Measurements from ENCODE around the gene DLGAP1.

DLGAP1 gene

GRCh38 chr18:3889121-3889520 is 566.0 kb downstream of the DLGAP1 start:
- no peak for TF ChIP-seq CTCF (IDR thresholded peaks at IDR 0.05; ENCODE audit: low read depth, low read length)
- H3K4me3 ChIP-seq (replicated peaks in 1 of 2; ENCODE audit: low read depth in 2 of 2, low read length in 2 of 2) = no peak overlapping the region
- peak in 1 of 2 donors; percentile 24 for DNase-seq (ENCODE audit: low read depth in 2 of 2)

DNA sequence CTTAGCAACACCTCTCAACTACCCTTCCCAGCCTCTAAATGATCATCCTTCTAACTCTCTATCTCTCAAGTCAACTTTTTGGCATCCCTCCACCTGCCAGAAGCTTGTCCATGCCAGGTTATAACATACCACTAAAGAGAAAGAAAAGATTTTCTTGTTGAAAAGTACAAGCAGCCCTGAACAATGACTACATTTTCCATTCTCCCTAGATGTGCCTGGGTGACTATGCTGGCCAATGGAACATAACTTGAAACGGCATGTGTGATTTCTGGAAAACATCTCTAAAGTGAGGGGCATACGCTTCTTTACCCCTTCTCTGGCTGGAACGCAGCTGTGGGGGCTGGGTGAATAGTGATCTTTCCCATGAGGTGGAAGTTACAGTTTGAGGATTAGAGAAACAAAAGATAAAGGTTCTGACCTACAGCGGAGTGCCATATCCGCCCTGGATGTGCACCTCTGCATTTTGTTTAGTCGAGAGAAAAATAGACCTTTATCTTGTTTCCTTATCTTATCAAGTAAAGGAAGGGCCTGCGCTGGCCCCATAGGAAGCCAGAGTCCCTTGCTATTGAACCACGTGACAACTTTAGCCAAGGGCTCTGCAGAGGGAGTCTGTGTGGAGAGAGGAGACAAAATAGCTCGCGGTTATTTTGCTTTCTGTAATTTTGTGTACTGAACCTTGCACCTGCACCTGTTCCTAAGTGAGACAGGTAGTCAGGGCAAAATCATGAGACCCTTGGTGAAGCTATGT is 568.4 kb downstream of the DLGAP1 start:
- H3K4me3 ChIP-seq (replicated peaks in 1 of 2; ENCODE audit: low read depth in 2 of 2, low read length in 2 of 2) = no peak overlapping the region
- DNase-seq (ENCODE audit: low read depth in 2 of 2) = no peak
- no peak for TF ChIP-seq CTCF (IDR thresholded peaks at IDR 0.05; ENCODE audit: low read depth, low read length)

- no peak overlapping the region for H3K4me3 ChIP-seq (replicated peaks in 1 of 2; ENCODE audit: low read depth in 2 of 2, low read length in 2 of 2)
- TF ChIP-seq CTCF (IDR thresholded peaks at IDR 0.05; ENCODE audit: low read depth, low read length) = peak; percentile 22
- DNase-seq (ENCODE audit: low read depth in 2 of 2) = no peak
Measured at GRCh38 chr18:3885209-3885792, 569.8 kb downstream of the DLGAP1 start.

DNA sequence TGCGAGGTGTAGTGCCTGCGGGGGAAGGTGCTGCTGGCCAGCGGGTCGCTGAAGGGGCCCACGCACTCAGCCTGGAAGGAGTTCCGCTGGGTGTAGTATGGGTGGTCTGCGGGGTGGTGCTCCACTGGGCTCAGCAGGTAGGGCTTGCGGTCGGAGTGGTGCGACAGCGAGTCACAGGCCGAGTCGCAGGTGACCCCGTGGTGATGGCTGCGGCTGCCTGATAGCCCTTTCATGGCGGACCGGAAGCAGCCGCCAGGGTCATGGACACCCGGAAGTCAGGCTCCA is 575.3 kb downstream of the DLGAP1 start:
- no peak for TF ChIP-seq CTCF (IDR thresholded peaks at IDR 0.05; ENCODE audit: low read depth, low read length)
- DNase-seq (ENCODE audit: low read depth in 2 of 2) = no peak
- H3K4me3 ChIP-seq (replicated peaks in 1 of 2; ENCODE audit: low read depth in 2 of 2, low read length in 2 of 2) = no peak overlapping the region

DNA sequence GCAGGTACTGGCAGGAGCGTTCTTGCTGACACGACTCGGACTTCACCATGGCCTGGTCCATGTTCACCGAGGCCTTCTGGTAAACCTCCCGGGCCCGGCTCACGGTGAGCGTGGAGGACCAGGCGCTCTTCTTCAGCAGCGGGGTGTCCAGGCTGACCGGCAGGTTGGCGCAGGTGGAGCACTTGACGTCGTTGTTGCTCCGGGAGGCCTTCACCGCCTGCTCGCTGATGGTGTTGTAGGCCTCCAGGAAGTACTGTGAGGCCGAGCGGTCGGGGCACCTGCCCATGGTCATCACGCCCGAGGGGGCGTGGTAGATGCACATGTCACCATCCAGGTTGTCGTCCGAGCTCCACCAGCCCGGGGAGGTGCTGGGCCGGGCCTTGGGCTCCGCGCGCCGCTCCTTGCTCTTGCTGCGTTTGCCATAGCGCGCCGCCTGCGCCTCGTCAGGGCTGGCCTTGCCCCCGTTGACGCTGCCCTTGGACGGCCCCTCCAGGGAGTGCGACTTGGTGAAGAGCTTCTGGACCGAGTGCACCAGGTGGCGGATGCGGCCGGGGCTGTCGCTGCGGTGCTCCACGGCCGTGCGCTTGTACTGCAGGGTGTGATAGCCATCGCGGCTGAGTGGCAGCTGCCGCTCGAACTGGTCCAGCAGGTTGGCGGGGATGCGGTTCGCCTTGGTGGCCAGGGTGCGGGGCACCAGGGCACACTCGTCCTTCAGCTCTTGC is 575.8 kb downstream of the DLGAP1 start:
- H3K4me3 ChIP-seq (replicated peaks in 1 of 2; ENCODE audit: low read depth in 2 of 2, low read length in 2 of 2) = no peak overlapping the region
- DNase-seq (ENCODE audit: low read depth in 2 of 2) = no peak
- no peak for TF ChIP-seq CTCF (IDR thresholded peaks at IDR 0.05; ENCODE audit: low read depth, low read length)

GRCh38 chr18:3878401-3878800 is 576.7 kb downstream of the DLGAP1 start:
- DNase-seq (ENCODE audit: low read depth in 2 of 2) = no peak
- no peak for TF ChIP-seq CTCF (IDR thresholded peaks at IDR 0.05; ENCODE audit: low read depth, low read length)
- H3K4me3 ChIP-seq (replicated peaks in 1 of 2; ENCODE audit: low read depth in 2 of 2, low read length in 2 of 2) = no peak overlapping the region
